ENCODE data around the gene SGO2. TPM values are rescaled to one million over a fixed set of nuclear protein-coding genes. Genes with fewer than 3 reads are reported as not detected.

Gene SGO2
- total RNA-seq, 4 donors from 2014 or later, result 1.8 to 12.5 (median 2.3) TPM

DNA sequence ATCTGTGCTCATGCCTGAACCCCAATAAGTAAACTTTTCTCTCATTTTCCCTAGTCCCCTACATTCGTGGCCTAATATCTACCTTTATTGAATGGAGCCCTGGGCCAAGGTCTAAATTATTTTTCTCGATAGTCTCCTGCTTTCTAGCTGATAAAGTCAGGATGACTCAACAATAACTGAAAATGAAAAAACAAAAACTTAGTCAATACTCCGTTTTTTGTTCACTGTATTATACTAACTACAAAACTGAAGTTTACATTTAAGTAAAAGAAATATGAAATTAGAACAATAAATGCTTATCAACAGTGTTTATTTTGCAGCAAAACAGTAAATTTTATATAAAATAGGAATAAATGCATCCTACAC lies 92.0 kb downstream of the SGO2 start:
- TF ChIP-seq, protein P1, sequence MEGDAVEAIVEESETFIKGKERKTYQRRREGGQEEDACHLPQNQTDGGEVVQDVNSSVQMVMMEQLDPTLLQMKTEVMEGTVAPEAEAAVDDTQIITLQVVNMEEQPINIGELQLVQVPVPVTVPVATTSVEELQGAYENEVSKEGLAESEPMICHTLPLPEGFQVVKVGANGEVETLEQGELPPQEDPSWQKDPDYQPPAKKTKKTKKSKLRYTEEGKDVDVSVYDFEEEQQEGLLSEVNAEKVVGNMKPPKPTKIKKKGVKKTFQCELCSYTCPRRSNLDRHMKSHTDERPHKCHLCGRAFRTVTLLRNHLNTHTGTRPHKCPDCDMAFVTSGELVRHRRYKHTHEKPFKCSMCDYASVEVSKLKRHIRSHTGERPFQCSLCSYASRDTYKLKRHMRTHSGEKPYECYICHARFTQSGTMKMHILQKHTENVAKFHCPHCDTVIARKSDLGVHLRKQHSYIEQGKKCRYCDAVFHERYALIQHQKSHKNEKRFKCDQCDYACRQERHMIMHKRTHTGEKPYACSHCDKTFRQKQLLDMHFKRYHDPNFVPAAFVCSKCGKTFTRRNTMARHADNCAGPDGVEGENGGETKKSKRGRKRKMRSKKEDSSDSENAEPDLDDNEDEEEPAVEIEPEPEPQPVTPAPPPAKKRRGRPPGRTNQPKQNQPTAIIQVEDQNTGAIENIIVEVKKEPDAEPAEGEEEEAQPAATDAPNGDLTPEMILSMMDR (IDR thresholded peaks at IDR 0.05), result no peak
- no peak for TF ChIP-seq POLR2A (IDR thresholded peaks at IDR 0.05)
- intact Hi-C loops (cut with DNase I; ENCODE audit: low total_unique reads), result no loop called here
- Histone ChIP-seq H3K9me3 (no peaks in the 10 kb centered on the region), H3K27ac (no peak overlapping the region), H3K4me1 (no peaks in the 10 kb centered on the region), H3K27me3 (no peaks in the 10 kb centered on the region), H3K4me3 (no peak overlapping the region), H3K36me3 (no peaks in the 10 kb centered on the region)
- no peak for DNase-seq

DNA sequence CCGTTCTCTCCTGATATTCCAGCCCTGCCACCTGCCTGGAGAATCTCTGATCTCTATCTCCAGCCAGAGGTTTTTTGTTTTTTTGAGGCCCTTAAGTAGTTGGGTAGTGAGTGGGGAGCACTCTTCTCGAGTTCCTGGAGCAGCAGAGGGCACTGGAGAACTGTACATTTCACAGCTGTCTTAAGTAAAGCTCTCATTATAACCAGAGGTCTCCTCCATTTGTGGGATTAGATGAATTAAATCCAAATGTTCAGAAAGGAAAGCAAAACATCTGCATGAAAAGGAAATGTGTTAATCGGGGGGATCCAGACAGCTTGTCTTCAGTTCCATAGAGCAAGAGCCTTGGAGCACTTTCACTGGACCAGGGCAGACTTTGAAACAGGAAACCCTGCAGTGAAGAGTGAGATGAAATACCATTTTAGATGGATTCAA lies 92.6 kb downstream of the SGO2 start:
- intact Hi-C loops (cut with DNase I; ENCODE audit: low total_unique reads), result no loop called here
- no peak for TF ChIP-seq POLR2A (IDR thresholded peaks at IDR 0.05)
- TF ChIP-seq, protein P1 (IDR thresholded peaks at IDR 0.05), result no peak
- DNase-seq, result no peak

DNA sequence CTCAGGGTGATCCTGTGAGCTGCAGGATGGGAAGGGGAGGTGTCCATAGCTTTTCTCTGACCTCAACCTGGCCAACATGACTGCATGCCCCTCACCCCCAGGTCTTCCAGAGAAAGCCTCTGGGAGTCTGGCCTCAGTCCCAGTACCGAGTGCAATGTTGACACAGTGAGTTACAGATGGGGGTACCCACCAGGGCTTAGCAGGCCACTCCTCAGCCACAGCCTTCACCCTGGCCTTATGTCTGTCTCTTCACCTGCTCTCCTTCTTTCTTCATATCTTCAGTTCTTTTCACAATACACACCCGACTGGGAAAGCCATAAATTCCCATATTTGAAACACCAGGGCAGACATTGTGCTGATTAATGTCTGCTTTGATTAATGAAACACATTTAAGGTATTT lies 93.3 kb downstream of the SGO2 start:
- no peaks in the 10 kb centered on the region for H3K4me1 ChIP-seq

More for the DNA sequence above, 92.6 kb downstream of the SGO2 start:
- Histone ChIP-seq H3K27ac (no peak overlapping the region), H3K4me3 (no peak overlapping the region), H3K36me3 (no peaks in the 10 kb centered on the region), H3K4me1 (no peaks in the 10 kb centered on the region), H3K9me3 (no peaks in the 10 kb centered on the region), H3K27me3 (no peaks in the 10 kb centered on the region)

DNA sequence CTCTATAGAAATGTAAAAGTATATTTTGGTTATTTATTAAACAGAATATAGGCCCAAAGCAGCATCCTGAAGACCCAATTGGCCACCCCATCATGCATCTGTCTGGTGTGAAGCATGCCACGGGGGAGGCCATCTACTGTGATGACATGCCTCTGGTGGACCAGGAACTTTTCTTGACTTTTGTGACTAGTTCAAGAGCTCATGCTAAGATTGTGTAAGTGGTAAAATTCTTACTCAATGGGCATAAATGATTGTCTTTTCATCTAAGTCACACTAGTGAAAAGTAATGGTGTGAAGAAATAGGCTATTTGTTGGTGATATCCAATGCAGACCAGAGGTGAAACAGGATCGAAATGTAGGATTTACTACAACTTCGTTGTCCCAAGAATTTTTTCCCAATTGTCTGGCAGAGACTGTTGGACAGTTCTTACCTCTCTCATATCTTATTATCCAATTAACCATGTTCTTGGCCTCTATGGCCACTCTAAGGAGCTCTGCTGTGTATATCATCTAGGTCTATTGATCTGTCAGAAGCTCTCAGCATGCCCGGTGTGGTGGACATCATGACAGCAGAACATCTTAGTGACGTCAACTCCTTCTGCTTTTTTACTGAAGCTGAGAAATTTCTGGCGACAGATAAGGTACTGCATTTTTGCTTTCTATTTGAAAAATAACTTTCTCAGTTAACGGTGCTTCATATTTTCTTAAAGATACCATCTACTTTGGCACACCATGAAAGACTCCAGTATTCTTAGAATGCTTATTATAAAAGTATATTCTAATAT lies 94.8 kb downstream of the SGO2 start:
- intact Hi-C loops (cut with DNase I; ENCODE audit: low total_unique reads), result no loop called here
- Histone ChIP-seq H3K36me3 (no peaks in the 10 kb centered on the region), H3K27ac (no peak overlapping the region), H3K4me3 (no peak overlapping the region), H3K9me3 (no peaks in the 10 kb centered on the region), H3K27me3 (no peaks in the 10 kb centered on the region), H3K4me1 (no peaks in the 10 kb centered on the region)
- no peak for DNase-seq
- TF ChIP-seq POLR2A (IDR thresholded peaks at IDR 0.05), result no peak
- TF ChIP-seq, protein P1 (IDR thresholded peaks at IDR 0.05), result no peak

More for the DNA sequence above, 93.3 kb downstream of the SGO2 start:
- Histone ChIP-seq H3K27ac (no peak overlapping the region), H3K27me3 (no peaks in the 10 kb centered on the region), H3K4me3 (no peak overlapping the region), H3K9me3 (no peaks in the 10 kb centered on the region), H3K36me3 (no peaks in the 10 kb centered on the region)
- TF ChIP-seq POLR2A (IDR thresholded peaks at IDR 0.05), result no peak
- TF ChIP-seq, protein P1 (IDR thresholded peaks at IDR 0.05), result no peak
- intact Hi-C loops (cut with DNase I; ENCODE audit: low total_unique reads), result no loop called here
- no peak for DNase-seq

DNA sequence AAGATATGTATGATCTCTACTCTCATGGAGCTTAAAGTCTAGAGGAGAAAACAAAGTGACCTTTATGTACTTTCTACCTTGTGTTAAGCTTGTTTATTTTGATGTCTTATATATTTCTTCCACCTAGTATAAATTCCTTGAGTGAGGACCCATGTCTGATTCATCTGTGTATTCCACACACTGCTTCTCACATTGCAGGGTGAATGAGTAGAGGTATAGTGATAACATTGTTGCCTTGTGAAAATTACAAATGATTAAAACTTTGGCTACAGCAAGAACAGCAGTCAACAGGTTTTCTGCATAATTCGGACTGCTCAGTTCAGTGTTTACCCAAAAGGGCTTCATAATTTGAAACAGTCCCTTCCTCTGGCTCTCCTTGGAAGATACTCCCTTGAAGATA lies 96.1 kb downstream of the SGO2 start:
- no peaks in the 10 kb centered on the region for H3K9me3 ChIP-seq
- H3K4me3 ChIP-seq, result no peak overlapping the region
- TF ChIP-seq, protein P1 (IDR thresholded peaks at IDR 0.05), result no peak
- no peak for TF ChIP-seq POLR2A (IDR thresholded peaks at IDR 0.05)
- no peak for DNase-seq
- no peaks in the 10 kb centered on the region for H3K36me3 ChIP-seq
- intact Hi-C loops (cut with DNase I; ENCODE audit: low total_unique reads), result no loop called here
- H3K27me3 ChIP-seq, result no peaks in the 10 kb centered on the region
- H3K27ac ChIP-seq, result no peak overlapping the region
- no peaks in the 10 kb centered on the region for H3K4me1 ChIP-seq
